Transverse colon (tissue), 4 donors: ENCODE data around the gene GIMAP1.

Experiments
- EP300 ChIP-seq: sonication (generic); formaldehyde crosslinking; IDR thresholded peaks from one replicate; pipeline ENCODE4 v1.6.1; 2017; ENCODE audit warnings: antibody characterized with exemption, low read depth
- POLR2A ChIP-seq: fragments of 450-650 bp; IDR thresholded peaks from one replicate; pipeline ENCODE4 v1.6.1; 2016; ENCODE audit warnings: antibody characterized with exemption, mild to moderate bottlenecking, moderate library complexity
- POLR2AphosphoS5 ChIP-seq, 3 donors: sonication (generic); formaldehyde crosslinking; IDR thresholded peaks; one replicate each; pipeline ENCODE4 v1.6.1; 2016; ENCODE audit warnings: antibody characterized with exemption in 3 of 3
- TF ChIP-seq, protein P1 (sequence below), 5 experiments: fragments of 200-600 bp in 3 of 5; fragments of 450-650 bp in 2 of 5; sonication (generic) in 3 of 5; IDR thresholded peaks; 1 replicate in 2 of 5; 2 replicates in 3 of 5; pipeline ENCODE4 v1.5.1; 2016 to 2017; ENCODE audit warnings: antibody characterized with exemption in 5 of 5, inconsistent platforms in 3 of 5, mild to moderate bottlenecking in 2 of 5, moderate library complexity in 1 of 5

DNA sequence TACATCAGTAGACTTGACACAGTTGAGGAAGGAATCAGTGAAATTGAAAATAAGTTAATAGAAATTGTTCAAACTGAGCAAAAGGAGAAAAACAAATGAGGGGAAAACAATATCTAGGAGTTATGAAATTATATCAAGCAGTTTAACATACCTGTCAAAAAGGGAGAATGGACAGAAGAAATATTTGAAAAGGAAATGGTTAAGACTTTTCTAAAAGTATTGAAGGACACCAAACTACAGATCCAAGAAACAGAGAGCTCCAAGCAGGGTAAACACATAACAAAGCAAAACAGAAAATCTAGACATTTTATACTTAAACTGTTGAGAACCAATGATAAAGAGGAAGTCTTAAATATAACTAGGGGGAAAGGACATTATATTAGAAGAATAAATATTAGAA is 12.2 kb downstream of the GIMAP1 start:
- TF ChIP-seq, protein P1, sequence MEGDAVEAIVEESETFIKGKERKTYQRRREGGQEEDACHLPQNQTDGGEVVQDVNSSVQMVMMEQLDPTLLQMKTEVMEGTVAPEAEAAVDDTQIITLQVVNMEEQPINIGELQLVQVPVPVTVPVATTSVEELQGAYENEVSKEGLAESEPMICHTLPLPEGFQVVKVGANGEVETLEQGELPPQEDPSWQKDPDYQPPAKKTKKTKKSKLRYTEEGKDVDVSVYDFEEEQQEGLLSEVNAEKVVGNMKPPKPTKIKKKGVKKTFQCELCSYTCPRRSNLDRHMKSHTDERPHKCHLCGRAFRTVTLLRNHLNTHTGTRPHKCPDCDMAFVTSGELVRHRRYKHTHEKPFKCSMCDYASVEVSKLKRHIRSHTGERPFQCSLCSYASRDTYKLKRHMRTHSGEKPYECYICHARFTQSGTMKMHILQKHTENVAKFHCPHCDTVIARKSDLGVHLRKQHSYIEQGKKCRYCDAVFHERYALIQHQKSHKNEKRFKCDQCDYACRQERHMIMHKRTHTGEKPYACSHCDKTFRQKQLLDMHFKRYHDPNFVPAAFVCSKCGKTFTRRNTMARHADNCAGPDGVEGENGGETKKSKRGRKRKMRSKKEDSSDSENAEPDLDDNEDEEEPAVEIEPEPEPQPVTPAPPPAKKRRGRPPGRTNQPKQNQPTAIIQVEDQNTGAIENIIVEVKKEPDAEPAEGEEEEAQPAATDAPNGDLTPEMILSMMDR (IDR thresholded peaks at IDR 0.05), result no peak
- TF ChIP-seq EP300 (no peak), POLR2A (no peak), POLR2AphosphoS5 (IDR thresholded peaks at IDR 0.05) (no peak)
